GM12872 (cell line): ENCODE measurements around the gene SMYD3.

Experiments used
- CTCF ChIP-seq: IDR thresholded peaks from 3 replicates; pipeline ENCODE4 v1.5.1; 2011; ENCODE audit warnings: low read depth, mild to moderate bottlenecking, low read length, moderate library complexity; ENCODE audit not compliant: insufficient read depth

SMYD3 gene

GRCh38 chr1:246179401-246179800, 327.7 kb downstream of the SMYD3 start:
- no peak for TF ChIP-seq CTCF

- TF ChIP-seq CTCF, result no peak
Observed at GRCh38 chr1:246178717-246179311, 328.3 kb downstream of the SMYD3 start.

DNA sequence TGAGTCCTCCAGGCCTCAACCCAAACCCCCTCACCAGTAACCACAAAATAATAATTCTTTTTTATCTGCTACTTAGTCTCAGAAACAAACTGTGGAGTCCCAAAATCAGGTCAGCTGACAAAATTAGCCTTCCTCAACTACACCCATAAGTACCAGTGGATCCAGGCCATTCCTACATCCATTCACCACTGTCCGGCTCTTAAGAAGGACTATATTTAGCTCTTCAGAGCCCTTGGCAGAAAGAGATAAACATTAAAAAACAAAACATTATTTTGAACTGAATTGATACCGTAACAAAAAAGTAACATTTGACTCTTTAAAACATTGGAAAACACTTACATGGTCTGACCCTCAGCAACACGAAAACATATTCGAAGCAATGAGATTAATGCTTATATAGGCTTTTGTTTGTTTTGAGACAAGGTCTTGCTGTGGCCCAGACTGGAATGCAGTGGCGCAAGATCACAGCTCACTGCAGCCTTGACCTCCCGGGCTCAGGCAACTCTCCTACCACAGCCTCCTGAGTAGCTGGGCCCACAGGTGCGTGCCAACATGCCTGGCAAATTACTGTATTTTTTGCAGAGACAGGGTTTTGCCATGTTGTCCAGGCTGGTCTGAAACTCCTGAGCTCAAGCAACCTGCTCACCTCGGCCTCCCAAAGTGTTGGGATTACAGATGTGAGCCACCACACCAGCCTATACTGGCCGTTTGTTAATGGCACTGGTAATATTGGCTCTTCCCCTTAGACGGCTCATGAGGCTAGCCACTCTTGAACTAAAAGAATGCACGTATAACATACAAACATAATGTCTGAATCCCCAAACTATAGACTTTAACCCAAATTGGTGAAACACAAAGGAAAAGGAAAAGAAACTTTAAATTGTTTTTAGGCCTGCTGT, 330.7 kb downstream of the SMYD3 start:
- no peak for TF ChIP-seq CTCF

GRCh38 chr1:246170574-246171261, 336.4 kb downstream of the SMYD3 start:
- no peak for TF ChIP-seq CTCF

GRCh38 chr1:246169486-246169885, 337.6 kb downstream of the SMYD3 start:
- no peak for TF ChIP-seq CTCF

GRCh38 chr1:246169019-246169418, 338.1 kb downstream of the SMYD3 start:
- no peak for TF ChIP-seq CTCF

GRCh38 chr1:246166841-246167240, 340.2 kb downstream of the SMYD3 start:
- no peak for TF ChIP-seq CTCF
